Activated naive CD8-positive, alpha-beta T cell treated with anti-CD3 and anti-CD28 coated beads, Interleukin-2, amount 10 ng/mL, durations not matched to agents 7 days and 5 days (primary cell): ENCODE results near the gene ZBTB4. TPM values are rescaled to one million over a fixed set of nuclear protein-coding genes. Genes with fewer than 3 reads are reported as not detected.
"Not testable (repeated sequence)": the region's sequence is repeated elsewhere in the genome, so short reads cannot be mapped to it uniquely, and the experiment has no call there.

ENCODE experiments used
- ATAC-seq: fragments of 150-1000 bp; cut with Tn5 transposase; one replicate; pipeline ENCODE4 v1.10.0; 2021; ENCODE audit warnings: low read depth, moderate library complexity
- POLR2A ChIA-PET: fragments of 350-600 bp; sonication (Branson Sonifier 250); formaldehyde crosslinking; loops from one replicate; lab custom pipeline; 2021; ENCODE audit warnings: antibody characterized with exemption; lab: Charles Lee
- DNase-seq: peaks from one replicate; pipeline ENCODE4 v3.0.0; 2021
- H3K27ac Mint-ChIP-seq: one replicate; pipeline ENCODE4 v1.8.0; 2022; ENCODE audit warnings: mild to moderate bottlenecking, mixed read lengths
- H3K27me3 Mint-ChIP-seq: one replicate; pipeline ENCODE4 v1.8.0; 2022; ENCODE audit warnings: mild to moderate bottlenecking, moderate library complexity, mixed read lengths
- H3K36me3 Mint-ChIP-seq: one replicate; pipeline ENCODE4 v1.8.0; 2021; ENCODE audit warnings: mild to moderate bottlenecking, mixed read lengths
- H3K4me1 Mint-ChIP-seq: one replicate; pipeline ENCODE4 v1.8.0; 2021; ENCODE audit warnings: mixed read lengths
- H3K4me3 Mint-ChIP-seq: one replicate; pipeline ENCODE4 v1.8.0; 2022; ENCODE audit warnings: mild to moderate bottlenecking, moderate library complexity, mixed read lengths
- H3K9me3 Mint-ChIP-seq: one replicate; pipeline ENCODE4 v1.8.0; 2021; ENCODE audit warnings: mixed read lengths
- total RNA-seq, 2 experiments: library from RNA; stranded (reverse); gene quantifications; one replicate each; pipeline ENCODE4 v1.2.3, GENCODE V29; 2021

ZBTB4 gene
- total RNA-seq, 2 experiments from 2014 or later, result 56.0 to 58.6 TPM

DNA sequence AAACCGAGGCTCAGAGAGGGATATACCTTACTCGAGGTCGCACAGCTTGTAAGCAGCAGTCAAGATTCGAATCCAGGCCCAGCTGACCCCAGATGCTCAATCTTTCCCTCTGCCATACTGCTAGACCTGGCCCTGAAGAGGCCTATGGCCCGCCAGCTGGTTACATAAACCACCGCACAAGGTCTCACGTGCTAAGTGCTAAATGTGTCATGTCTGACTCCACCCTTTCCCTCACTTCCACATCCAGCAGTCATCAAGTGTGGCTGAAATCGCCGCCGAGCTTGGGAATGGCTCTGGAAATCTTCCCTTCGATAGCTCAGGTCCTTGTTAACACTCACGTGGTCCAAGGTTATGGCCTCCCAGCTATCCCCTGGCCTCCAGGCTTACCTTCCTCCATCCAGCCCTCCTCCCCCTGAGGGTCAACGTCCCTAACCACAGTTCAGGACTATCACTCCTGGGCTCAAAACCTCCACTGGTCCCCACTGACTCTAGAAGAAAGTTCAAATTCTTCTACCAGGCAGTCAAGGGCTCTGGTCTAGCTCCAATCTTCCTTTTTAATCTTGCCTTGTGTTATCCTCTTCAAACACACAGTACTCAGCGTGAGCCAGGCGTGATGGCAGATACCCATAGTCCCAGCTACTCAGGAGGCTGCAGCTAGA, 3.5 kb downstream of the ZBTB4 start:
- POLR2A ChIA-PET, result interaction anchor here (0.5 to 7.4 kb wide), 10 partner anchors 9 to 211 kb away, joined by 3 to 94 read pairs (median 6); partner anchors contain the start of genes POLR2A, TMEM102 and TP53
- ATAC-seq, result no peak
- Mint-ChIP-seq H3K9me3 (no peaks in the 10 kb centered on the region), H3K4me3 (peak overlapping the region; percentile 95), H3K4me1 (peaks cover 50% of the 10 kb centered on the region), H3K27ac (peak overlapping the region; percentile 89), H3K36me3 (peaks cover 13% of the 10 kb centered on the region), H3K27me3 (no peaks in the 10 kb centered on the region)
- DNase-seq, result no peak

DNA sequence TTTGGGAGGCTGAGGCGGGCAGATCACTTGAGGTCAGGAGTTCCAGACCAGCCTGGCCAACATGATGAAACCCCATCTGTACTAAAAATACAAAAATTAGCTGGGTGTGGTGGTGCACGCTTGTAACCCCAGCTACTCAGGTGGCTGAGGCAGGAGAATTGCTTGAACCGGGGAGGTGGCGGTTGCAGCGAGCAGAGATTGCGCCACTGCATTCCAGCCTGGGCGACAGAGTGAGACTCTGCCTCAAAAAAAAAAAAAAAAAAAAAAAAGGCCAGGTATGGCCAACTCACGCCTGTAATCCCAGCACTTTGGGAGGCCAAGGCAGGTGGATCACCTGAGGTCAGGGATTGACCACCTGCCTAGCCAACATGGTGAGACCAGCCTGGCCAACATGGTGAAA, 4.7 kb downstream of the ZBTB4 start:
- ATAC-seq, H3K27me3 Mint-ChIP-seq, H3K9me3 Mint-ChIP-seq, DNase-seq, H3K4me3 Mint-ChIP-seq, H3K27ac Mint-ChIP-seq: not testable (repeated sequence)
- peaks cover 13% of the 10 kb centered on the region for H3K36me3 Mint-ChIP-seq
- POLR2A ChIA-PET, result interaction anchor here (0.7 to 7.4 kb wide), 5 partner anchors 8 to 97 kb away, joined by 5 to 94 read pairs (median 18); partner anchors contain the start of gene TMEM102
- peaks cover 46% of the 10 kb centered on the region for H3K4me1 Mint-ChIP-seq

DNA sequence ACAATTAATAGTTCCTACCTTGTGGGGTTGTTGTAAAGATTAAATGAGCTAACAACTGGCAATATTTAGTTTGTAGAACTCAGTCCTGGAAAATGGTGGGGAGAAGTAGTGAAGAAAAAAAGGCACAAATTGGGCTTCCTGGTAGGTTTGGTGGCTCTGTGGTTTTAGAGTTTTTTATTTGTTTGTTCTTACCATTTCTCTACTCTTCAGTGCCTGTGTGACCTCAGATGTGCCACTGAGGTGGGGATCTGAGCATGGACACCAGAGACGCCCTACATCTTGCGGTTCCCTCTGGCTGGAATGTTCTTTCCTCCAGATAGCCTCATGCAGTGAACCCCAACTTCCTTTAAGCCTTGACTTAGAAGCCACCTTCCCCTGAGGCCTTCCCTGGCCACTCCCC, 7.7 kb downstream of the ZBTB4 start:
- peaks cover 28% of the 10 kb centered on the region for H3K4me1 Mint-ChIP-seq
- ATAC-seq (peak; percentile 33), DNase-seq (no peak)
- H3K9me3 Mint-ChIP-seq, result no peaks in the 10 kb centered on the region
- H3K36me3 Mint-ChIP-seq, result peaks cover 6% of the 10 kb centered on the region
- H3K4me3 Mint-ChIP-seq, result peak overlapping the region; percentile 39
- POLR2A ChIA-PET, result interaction anchor here (2.3 kb wide), 2 partner anchors 8 to 13 kb away, joined by 7 to 11 read pairs; partner anchors contain the start of genes POLR2A and ZBTB4
- no peaks in the 10 kb centered on the region for H3K27me3 Mint-ChIP-seq
- peak overlapping the region; percentile 82 for H3K27ac Mint-ChIP-seq

DNA sequence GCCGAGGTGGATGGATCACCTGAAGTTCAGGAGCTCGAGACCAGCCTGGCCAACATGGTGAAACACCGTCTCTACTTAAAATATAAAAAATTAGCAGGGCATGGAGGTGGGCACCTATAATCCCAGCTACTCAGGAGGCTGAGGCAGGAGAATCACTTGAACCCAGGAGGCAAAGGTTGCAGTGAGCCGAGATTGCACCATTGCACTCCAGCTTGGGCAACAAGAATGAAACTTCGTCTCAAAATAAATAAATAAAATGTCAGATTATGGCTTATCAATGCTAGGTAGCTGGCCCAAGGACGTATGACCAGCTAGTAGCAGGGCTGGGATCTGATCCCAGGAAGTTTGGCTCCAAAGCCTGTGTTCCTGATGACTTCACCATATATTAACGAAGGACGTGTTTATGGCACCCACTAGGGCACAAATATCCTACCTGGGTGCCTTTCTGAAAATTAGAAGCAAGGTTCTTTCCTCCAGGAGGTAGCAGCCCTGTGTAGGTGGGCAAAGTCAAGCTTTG, 8.9 kb downstream of the ZBTB4 start:
- H3K36me3 Mint-ChIP-seq, DNase-seq, H3K27ac Mint-ChIP-seq, H3K27me3 Mint-ChIP-seq, ATAC-seq, H3K4me3 Mint-ChIP-seq, H3K9me3 Mint-ChIP-seq: not testable (repeated sequence)
- peaks cover 20% of the 10 kb centered on the region for H3K4me1 Mint-ChIP-seq
- POLR2A ChIA-PET, result interaction anchor here (1.0 to 2.3 kb wide), 3 partner anchors 9 to 14 kb away, joined by 4 to 11 read pairs (median 7); partner anchors contain the start of genes POLR2A and ZBTB4

DNA sequence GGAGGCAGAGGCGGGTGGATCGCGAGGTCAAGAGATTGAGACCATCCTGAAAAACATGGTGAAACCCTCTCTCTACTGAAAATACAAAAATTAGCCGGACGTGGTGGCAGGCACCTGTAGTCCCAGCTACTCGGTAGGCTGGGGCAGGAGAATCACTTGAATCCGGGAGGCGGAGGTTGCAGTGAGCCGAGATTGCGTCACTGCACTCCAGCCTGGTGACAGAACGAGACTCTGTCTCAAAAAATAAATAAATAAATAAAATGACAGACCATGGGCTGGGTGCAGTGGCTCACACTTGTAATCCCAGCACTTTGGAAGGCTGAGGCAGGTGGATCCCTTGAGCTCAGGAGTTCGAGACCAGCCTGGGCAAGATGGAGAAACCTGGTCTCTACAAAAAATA, 9.6 kb downstream of the ZBTB4 start:
- POLR2A ChIA-PET, result interaction anchor here (2.3 kb wide), 1 partner anchor 10 kb away, joined by 7 read pairs; the partner anchor contains the start of gene ZBTB4
- H3K27ac Mint-ChIP-seq, H3K9me3 Mint-ChIP-seq, H3K4me3 Mint-ChIP-seq, H3K27me3 Mint-ChIP-seq, ATAC-seq, DNase-seq, H3K36me3 Mint-ChIP-seq: not testable (repeated sequence)
- peaks cover 20% of the 10 kb centered on the region for H3K4me1 Mint-ChIP-seq

DNA sequence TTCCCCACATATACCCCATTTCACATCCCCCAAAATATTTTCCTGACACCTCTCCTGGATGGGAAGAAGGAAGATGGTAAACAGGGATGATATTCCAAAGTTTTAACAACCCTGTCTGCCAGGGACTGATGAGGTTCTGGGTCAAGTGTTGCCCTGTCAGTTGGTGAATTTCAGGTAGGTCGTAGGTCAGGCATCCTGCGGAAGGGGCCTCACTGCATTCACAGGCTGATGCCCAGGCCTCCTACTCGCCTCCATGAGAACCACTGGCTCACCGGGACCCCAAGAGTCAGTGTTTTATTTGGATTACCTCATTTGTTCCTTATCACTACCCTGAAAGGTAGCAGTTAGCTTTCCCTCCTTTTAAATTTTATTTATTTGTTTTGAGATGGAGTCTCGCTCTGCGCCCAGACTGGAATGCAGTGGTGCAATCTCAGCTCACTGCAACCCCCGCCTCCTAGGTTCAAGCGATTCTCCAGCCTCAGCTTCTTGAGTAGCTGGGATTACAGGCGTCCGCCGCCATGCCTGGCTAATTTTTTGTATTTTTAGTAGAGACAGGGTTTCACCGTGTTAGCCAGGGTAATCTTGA, 10.5 kb downstream of the ZBTB4 start:
- H3K9me3 Mint-ChIP-seq, result no peaks in the 10 kb centered on the region
- POLR2A ChIA-PET, result interaction anchor here (1.1 kb wide), 1 partner anchor 12 kb away, joined by 3 read pairs; no protein-coding TSS in a partner anchor
- peaks cover 8% of the 10 kb centered on the region for H3K36me3 Mint-ChIP-seq
- no peak overlapping the region for H3K4me3 Mint-ChIP-seq
- DNase-seq, result no peak
- H3K4me1 Mint-ChIP-seq, result peaks cover 20% of the 10 kb centered on the region
- H3K27me3 Mint-ChIP-seq, result no peaks in the 10 kb centered on the region
- no peak for ATAC-seq
- H3K27ac Mint-ChIP-seq, result no peak overlapping the region

DNA sequence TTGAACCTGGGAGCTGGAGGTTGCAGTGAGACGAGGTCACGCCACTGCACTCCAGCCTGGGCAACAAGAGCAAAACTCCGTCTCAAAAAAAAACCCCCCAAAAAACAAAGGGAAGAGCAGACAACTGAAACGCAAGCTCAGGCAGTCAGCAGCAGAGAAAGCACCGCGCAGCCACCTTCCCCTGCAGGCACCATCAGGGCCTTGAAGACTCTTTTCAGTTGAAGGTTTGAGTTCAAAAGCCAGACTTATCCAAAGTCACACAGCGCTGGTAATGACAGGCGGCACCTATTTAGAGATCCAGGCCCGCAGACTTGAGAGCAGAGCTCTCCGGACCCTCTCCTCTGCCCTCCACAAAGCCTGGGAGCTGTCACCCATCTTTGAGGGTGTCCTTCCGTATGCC, 11.1 kb downstream of the ZBTB4 start:
- ATAC-seq, result no peak
- no peak for DNase-seq
- peaks cover 20% of the 10 kb centered on the region for H3K4me1 Mint-ChIP-seq
- peaks cover 8% of the 10 kb centered on the region for H3K36me3 Mint-ChIP-seq
- POLR2A ChIA-PET, result interaction anchor here (1.1 to 3.6 kb wide), 2 partner anchors 8 to 12 kb away, joined by 3 to 18 read pairs; no protein-coding TSS in a partner anchor
- H3K4me3 Mint-ChIP-seq, result no peak overlapping the region
- no peaks in the 10 kb centered on the region for H3K27me3 Mint-ChIP-seq
- no peaks in the 10 kb centered on the region for H3K9me3 Mint-ChIP-seq
- H3K27ac Mint-ChIP-seq, result no peak overlapping the region

DNA sequence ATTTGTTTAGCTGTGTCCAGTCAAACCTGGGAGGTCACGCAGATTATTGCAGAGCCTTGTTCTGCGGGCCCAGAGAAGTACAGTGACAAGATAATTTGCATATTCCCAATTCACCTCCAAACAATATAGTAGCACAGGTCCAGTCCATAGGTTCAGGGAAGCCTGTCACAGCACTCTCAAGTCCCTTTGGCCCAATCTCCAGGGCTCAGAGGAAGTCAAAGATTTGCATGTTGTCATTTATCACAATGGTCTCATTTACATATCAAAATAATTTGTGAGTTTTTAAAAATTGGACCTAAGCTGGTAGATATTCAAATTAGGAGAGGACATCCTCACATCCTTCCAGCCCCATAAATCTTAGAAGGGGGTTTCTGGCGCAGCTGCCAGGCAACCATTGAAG, 11.9 kb downstream of the ZBTB4 start:
- peaks cover 10% of the 10 kb centered on the region for H3K36me3 Mint-ChIP-seq
- H3K27ac Mint-ChIP-seq, result peak overlapping the region; percentile 48
- no peaks in the 10 kb centered on the region for H3K27me3 Mint-ChIP-seq
- no peaks in the 10 kb centered on the region for H3K9me3 Mint-ChIP-seq
- peaks cover 14% of the 10 kb centered on the region for H3K4me1 Mint-ChIP-seq
- no peak overlapping the region for H3K4me3 Mint-ChIP-seq
- no peak for ATAC-seq
- DNase-seq, result no peak
- POLR2A ChIA-PET, result interaction anchor here (0.7 to 3.6 kb wide), 2 partner anchors 9 to 12 kb away, joined by 3 to 18 read pairs; no protein-coding TSS in a partner anchor

DNA sequence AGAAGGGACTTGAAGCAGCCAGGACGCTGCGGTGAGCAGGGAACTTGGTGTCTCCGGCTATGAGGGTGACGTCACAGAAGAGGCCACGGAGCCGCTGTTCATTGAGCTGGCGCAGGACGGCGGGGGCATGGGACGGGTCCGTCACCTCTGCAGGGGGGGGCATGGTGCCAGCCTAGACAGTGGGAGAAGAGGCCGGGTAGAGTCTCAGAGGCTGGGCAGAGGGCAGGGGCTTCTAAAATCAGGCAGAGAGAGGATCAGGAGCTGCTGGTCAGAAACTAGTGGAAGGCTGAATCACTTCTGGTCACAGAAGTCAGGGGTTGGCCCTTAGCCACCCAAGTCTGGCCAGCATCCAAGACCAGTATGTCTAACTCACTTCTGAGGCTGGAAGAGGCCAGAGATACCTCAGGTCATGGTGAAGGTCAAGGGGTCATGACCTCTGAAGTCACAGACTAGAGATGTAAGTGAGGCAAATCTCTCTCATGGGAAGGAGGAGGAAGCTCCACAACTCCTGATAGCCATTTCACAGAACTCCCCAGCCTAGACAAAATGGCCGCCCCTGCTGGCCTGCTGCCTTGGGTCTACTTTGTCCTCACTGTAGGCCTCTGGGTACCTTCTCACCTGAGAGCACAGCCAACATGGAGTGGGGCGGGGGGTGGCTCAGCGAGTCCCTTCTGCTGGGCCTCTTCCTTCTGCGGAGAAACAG, 12.6 kb downstream of the ZBTB4 start:
- DNase-seq (no peak), ATAC-seq (no peak)
- Mint-ChIP-seq H3K9me3 (no peaks in the 10 kb centered on the region), H3K27ac (peak overlapping the region; percentile 48), H3K4me3 (no peak overlapping the region), H3K36me3 (peaks cover 12% of the 10 kb centered on the region), H3K4me1 (peaks cover 10% of the 10 kb centered on the region), H3K27me3 (no peaks in the 10 kb centered on the region)
- POLR2A ChIA-PET, result interaction anchor here (3.6 kb wide), 1 partner anchor 10 kb away, joined by 18 read pairs; no protein-coding TSS in a partner anchor

DNA sequence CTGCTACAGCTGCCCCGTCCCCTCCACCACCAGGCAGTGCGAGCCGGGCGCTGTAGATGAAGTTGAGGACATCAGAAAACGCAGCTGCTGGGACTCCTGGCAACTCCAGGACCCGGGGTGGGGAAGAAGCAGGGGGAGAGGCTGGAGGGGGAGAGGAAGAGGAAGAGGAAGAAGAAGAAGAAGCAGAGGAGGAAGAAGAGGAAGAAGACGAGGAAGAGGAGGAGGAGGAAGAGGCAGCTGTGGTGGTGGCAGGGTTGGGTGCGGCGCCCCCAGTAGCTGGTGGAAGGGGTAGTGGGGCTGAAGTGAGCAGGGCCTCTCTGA, 13.2 kb downstream of the ZBTB4 start:
- H3K36me3 Mint-ChIP-seq, result peaks cover 14% of the 10 kb centered on the region
- no peak overlapping the region for H3K27ac Mint-ChIP-seq
- no peaks in the 10 kb centered on the region for H3K27me3 Mint-ChIP-seq
- H3K9me3 Mint-ChIP-seq, result no peaks in the 10 kb centered on the region
- no peak for ATAC-seq
- H3K4me1 Mint-ChIP-seq, result peaks cover 5% of the 10 kb centered on the region
- no peak overlapping the region for H3K4me3 Mint-ChIP-seq
- DNase-seq, result no peak
- POLR2A ChIA-PET, result interaction anchor here (3.6 kb wide), 1 partner anchor 10 kb away, joined by 18 read pairs; no protein-coding TSS in a partner anchor

DNA sequence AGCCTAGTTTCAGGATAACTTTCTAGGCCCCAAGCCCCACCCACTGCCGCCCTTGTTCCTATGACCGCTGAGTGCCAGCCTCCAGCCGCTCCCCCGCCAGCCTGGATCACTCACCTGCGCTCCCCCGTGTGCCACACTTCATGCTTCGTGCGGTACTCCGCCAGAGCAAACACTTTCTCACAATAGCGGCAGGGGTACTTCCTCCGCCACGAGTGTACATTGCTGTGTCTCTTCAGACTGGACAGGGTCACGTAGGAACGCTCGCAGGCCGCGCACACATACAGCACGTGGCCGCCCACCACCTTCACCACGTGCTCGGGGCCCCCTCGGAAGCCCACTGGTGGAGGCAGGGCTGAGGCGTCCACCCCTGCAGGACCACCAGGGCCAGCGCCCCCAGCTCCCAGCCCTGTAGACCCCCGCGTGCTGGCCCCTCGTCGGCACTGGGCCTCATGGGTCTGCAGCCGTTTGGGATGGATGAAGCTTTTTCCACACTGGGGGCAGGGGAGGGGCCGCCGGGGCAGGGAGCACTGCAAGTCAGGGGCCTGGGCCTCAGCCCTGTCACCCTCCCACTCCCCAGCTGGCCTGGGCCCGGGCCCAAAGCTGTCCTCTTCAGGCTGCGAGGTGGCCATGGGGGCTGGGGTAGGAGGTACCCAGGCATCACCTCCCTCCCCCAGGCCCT, 13.7 kb downstream of the ZBTB4 start:
- no peak overlapping the region for H3K4me3 Mint-ChIP-seq
- POLR2A ChIA-PET, result interaction anchor here (0.7 to 3.6 kb wide), 2 partner anchors 11 to 373 kb away, joined by 3 to 18 read pairs; no protein-coding TSS in a partner anchor

DNA sequence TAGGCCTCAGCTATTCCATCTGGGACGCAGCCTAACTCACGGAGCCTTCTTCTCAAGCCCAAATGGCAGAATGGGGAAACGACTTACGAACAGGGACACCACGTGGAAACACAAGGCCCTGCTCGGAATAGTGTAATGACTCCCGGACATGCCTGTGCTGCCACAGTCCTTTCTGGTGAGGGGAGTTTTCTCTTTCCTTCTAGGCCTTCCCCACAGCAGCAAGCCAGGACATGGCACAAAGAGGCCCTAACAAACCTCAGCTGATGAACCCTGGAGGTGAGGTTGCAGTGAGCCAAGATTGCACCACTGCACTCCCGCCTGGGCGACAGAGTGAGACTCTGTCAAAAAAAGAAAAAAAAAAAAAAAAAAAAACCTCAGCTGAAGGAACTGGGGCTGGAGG, 15.3 kb downstream of the ZBTB4 start:
- Mint-ChIP-seq H3K4me1 (peaks cover 7% of the 10 kb centered on the region), H3K27ac (no peak overlapping the region), H3K27me3 (no peaks in the 10 kb centered on the region), H3K9me3 (no peaks in the 10 kb centered on the region), H3K36me3 (peaks cover 24% of the 10 kb centered on the region), H3K4me3 (no peak overlapping the region)
- ATAC-seq (no peak), DNase-seq (no peak)
- POLR2A ChIA-PET, result interaction anchor here (0.5 to 1.9 kb wide), 2 partner anchors 12 to 64 kb away, joined by 3 to 6 read pairs; no protein-coding TSS in a partner anchor

More for the DNA sequence above, 13.7 kb downstream of the ZBTB4 start:
- ATAC-seq (no peak), DNase-seq (no peak)
- no peaks in the 10 kb centered on the region for H3K27me3 Mint-ChIP-seq
- no peaks in the 10 kb centered on the region for H3K9me3 Mint-ChIP-seq
- H3K36me3 Mint-ChIP-seq, result peaks cover 17% of the 10 kb centered on the region
- no peak overlapping the region for H3K27ac Mint-ChIP-seq
- H3K4me1 Mint-ChIP-seq, result peaks cover 4% of the 10 kb centered on the region
